ENCODE results near the gene NYAP2.

Gene NYAP2

DNA sequence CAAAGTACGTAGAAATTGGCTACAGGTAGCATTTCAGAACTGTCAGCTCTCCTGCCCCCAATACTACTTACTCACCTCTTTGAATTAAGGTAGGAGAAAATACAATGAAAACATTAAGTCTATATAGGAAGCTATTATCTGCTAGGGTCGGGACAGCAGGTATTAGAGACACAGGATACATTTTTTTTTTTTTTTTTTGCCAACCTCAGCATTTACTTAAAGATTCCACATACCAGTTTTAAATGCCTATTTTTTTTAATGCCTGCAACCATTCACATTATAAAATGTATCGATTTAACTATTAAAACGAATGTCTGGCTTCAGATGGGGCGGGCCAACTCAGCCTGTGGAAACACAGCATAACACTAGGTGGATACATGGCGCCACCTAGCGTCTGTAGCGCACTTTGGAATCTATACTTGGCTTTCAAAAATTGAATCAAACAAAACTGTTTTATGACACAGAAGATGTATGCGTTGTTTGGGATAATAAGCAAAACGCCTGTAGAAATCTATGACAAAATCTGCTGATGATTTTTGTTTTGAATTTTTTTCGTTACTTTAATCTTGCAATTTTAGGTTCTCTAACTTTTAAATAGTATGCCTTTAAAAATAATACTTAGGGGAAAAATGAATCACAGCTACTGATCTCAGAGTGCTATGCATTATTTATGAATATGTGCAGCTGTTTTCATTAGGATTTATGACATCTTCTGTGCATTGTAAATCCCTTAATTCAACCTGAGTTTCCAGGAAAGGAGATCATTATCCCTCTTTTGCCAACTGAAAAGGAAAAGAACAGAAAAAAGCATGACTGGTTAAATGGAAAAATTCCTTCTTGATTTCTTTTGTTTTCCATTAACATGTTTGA lies 261.0 kb downstream of the NYAP2 start:
- no peaks in the 10 kb centered on the region for H3K9me3 ChIP-seq (ENCODE audit: control insufficient read depth, low read length)
- H3K36me3 ChIP-seq (ENCODE audit: control insufficient read depth, insufficient read depth, low read length), result no peaks in the 10 kb centered on the region
- no peaks in the 10 kb centered on the region for H3K4me1 ChIP-seq (ENCODE audit: control insufficient read depth, insufficient read depth, low read length)
- no peak overlapping the region for H3K9ac ChIP-seq (ENCODE audit: low read length)
- H3K4me3 ChIP-seq (ENCODE audit: low read length), result no peak overlapping the region
- H3K27me3 ChIP-seq (ENCODE audit: control insufficient read depth, insufficient read depth, low read length), result peaks cover 7% of the 10 kb centered on the region

DNA sequence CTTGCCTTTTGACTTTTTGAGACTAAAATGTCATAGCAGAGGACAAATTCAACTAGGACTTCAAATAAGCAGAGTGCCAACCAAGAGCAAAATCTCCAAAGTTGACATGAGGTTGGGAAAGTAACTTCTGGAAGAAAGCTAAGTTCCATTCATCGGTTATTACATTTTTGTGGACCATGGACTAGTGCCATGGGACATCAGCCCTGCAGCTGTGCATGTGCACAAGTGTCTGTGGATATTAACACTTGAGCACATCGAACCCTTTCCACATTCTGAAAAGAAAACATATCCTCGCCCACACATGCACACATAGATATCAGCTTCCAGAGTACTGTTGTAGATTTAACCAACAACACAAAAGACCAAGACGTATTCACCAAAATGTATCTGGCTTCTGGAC lies 262.6 kb downstream of the NYAP2 start:
- H3K36me3 ChIP-seq (ENCODE audit: control insufficient read depth, insufficient read depth, low read length), result no peaks in the 10 kb centered on the region
- H3K27me3 ChIP-seq (ENCODE audit: control insufficient read depth, insufficient read depth, low read length), result peaks cover 7% of the 10 kb centered on the region
- no peak overlapping the region for H3K9ac ChIP-seq (ENCODE audit: low read length)
- no peaks in the 10 kb centered on the region for H3K4me1 ChIP-seq (ENCODE audit: control insufficient read depth, insufficient read depth, low read length)
- no peaks in the 10 kb centered on the region for H3K9me3 ChIP-seq (ENCODE audit: control insufficient read depth, low read length)
- no peak overlapping the region for H3K4me3 ChIP-seq (ENCODE audit: low read length)

DNA sequence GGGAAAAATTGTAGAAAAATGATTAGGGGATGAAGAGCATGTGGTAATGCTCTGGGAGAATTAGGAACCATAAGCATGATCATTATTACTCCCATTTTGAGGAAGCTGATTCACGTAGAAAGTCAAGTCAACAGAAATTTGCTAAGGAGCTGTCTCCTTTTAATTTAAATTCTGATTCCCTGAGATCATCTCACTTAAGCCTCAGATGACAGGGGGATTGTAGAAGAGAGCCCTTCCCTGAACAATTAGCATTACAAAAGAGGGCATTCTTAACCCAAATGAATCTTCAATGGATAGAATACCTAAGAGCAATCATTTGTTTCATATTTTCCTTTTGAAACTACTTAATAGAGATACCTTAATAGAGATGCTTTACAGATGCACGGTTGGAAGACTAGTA lies 267.9 kb downstream of the NYAP2 start:
- H3K9ac ChIP-seq (ENCODE audit: low read length), result no peak overlapping the region
- H3K4me1 ChIP-seq (ENCODE audit: control insufficient read depth, insufficient read depth, low read length), result no peaks in the 10 kb centered on the region
- no peak overlapping the region for H3K4me3 ChIP-seq (ENCODE audit: low read length)
- H3K36me3 ChIP-seq (ENCODE audit: control insufficient read depth, insufficient read depth, low read length), result no peaks in the 10 kb centered on the region
- H3K9me3 ChIP-seq (ENCODE audit: control insufficient read depth, low read length), result no peaks in the 10 kb centered on the region
- H3K27me3 ChIP-seq (ENCODE audit: control insufficient read depth, insufficient read depth, low read length), result no peaks in the 10 kb centered on the region

DNA sequence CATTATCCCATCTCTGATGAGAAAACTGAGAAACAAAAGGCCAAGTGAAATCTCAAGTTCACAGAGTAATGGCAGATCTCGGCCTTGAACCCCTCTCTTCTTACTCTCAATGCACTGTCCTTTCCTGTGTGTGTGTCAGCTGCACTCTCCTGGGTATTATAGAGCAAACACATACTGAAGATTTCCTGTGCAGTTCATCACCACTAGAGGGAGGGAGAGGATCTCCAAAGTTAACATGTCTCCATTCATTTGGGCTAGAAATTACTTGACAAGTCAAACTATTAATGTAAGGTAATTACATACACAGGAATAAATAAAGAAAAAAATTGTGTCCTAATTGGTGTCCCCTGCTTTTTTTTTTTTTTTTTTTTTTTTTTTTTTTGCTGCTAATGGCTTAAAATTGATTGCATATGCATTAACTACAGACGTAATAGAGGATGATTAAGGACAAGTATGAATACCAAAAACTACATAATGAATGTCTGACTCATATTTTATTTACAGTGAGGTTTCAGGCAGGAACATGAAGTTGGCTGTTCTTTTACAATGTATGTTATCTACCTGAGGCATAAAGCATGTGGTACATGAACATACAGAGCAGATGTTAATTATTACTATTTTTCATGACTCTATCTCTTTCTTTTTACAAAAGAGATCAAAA lies 269.2 kb downstream of the NYAP2 start:
- no peak overlapping the region for H3K4me3 ChIP-seq (ENCODE audit: low read length)
- no peak overlapping the region for H3K9ac ChIP-seq (ENCODE audit: low read length)
- no peaks in the 10 kb centered on the region for H3K4me1 ChIP-seq (ENCODE audit: control insufficient read depth, insufficient read depth, low read length)
- no peaks in the 10 kb centered on the region for H3K36me3 ChIP-seq (ENCODE audit: control insufficient read depth, insufficient read depth, low read length)
- H3K9me3 ChIP-seq (ENCODE audit: control insufficient read depth, low read length), result no peaks in the 10 kb centered on the region
- H3K27me3 ChIP-seq (ENCODE audit: control insufficient read depth, insufficient read depth, low read length), result no peaks in the 10 kb centered on the region

DNA sequence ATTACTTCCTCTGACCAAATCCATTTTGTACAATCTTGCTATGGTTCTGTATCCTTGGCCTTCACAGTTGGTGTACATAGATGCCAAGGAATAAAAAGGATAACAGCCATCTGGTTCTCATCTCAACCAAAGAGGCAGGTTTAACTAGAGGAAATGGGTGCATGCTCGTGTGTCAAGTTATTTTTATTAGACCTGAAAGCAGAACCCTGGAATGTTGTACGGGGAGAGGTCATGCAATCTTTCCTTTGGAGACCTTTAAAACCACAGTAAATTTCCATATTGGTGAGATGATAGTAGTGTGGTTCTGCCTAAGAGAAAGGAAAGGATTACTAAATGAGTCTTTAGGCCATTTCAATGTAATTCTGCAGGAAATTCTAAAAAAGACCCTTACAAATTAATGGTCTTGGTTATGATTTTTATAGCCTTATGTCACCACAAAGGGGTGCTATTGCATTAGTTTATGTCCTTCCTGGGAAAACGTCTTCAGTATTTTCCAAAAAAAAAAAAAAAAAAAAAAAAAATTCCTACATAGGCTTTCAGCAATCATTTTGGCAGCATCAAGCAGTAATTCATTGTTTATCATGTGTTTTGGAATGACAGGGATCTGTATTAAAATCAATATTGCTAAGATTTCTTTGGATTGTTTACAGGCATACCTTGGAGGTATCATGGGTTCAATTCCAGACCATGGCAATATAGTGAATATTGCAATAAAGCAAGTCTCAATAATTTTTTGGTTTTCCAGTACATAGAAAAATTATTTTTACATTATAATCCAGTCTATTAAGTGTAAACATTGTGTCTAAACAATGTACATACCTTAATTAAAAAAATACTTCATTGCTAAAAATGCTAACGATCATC lies 270.8 kb downstream of the NYAP2 start:
- Histone ChIP-seq H3K4me1 (ENCODE audit: control insufficient read depth, insufficient read depth, low read length) (no peaks in the 10 kb centered on the region), H3K27me3 (ENCODE audit: control insufficient read depth, insufficient read depth, low read length) (no peaks in the 10 kb centered on the region), H3K9ac (ENCODE audit: low read length) (no peak overlapping the region), H3K36me3 (ENCODE audit: control insufficient read depth, insufficient read depth, low read length) (no peaks in the 10 kb centered on the region), H3K9me3 (ENCODE audit: control insufficient read depth, low read length) (no peaks in the 10 kb centered on the region), H3K4me3 (ENCODE audit: low read length) (no peak overlapping the region)

DNA sequence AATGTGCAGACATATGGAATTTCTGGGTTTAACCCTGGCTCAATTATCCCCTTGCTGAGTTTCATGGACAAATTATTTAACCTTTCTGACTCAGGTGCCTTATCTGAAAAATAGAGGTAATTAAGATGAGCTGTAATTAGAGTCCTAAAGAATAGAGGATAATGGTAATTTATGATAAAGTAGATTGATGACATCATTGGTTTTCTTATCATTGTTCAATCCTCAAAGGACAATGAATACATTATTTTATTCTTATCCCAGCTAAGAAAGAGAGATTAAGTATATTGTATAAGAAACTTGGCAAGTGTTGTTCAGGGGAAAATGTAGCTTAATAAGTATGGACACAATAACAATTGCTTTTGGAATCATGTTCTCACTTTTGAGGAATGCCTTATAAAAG lies 279.3 kb downstream of the NYAP2 start:
- Histone ChIP-seq H3K36me3 (ENCODE audit: control insufficient read depth, insufficient read depth, low read length) (no peaks in the 10 kb centered on the region), H3K9ac (ENCODE audit: low read length) (no peak overlapping the region), H3K4me3 (ENCODE audit: low read length) (no peak overlapping the region), H3K4me1 (ENCODE audit: control insufficient read depth, insufficient read depth, low read length) (no peaks in the 10 kb centered on the region), H3K27me3 (ENCODE audit: control insufficient read depth, insufficient read depth, low read length) (no peaks in the 10 kb centered on the region), H3K9me3 (ENCODE audit: control insufficient read depth, low read length) (no peaks in the 10 kb centered on the region)

DNA sequence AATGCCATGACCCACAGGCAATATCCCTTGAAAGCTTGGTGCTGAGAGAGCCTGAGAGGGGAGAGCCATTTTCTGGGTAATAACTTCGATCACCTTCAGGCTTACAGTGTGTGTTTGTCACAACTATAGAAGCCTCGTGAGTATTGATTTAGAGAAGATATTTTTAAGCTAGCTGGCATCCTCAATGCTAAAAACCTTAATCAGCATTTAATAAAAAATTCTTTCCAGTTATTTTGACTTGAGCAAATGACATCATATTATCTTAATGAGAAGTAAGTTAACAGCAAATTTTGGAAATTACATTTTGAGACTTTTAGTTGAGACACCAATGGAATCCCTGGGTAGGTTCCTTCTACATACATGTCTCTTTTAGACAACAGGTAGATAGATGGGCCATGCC lies 283.7 kb downstream of the NYAP2 start:
- Histone ChIP-seq H3K4me3 (ENCODE audit: low read length) (no peak overlapping the region), H3K9me3 (ENCODE audit: control insufficient read depth, low read length) (no peaks in the 10 kb centered on the region), H3K36me3 (ENCODE audit: control insufficient read depth, insufficient read depth, low read length) (no peaks in the 10 kb centered on the region), H3K27me3 (ENCODE audit: control insufficient read depth, insufficient read depth, low read length) (no peaks in the 10 kb centered on the region), H3K9ac (ENCODE audit: low read length) (no peak overlapping the region), H3K4me1 (ENCODE audit: control insufficient read depth, insufficient read depth, low read length) (no peaks in the 10 kb centered on the region)

DNA sequence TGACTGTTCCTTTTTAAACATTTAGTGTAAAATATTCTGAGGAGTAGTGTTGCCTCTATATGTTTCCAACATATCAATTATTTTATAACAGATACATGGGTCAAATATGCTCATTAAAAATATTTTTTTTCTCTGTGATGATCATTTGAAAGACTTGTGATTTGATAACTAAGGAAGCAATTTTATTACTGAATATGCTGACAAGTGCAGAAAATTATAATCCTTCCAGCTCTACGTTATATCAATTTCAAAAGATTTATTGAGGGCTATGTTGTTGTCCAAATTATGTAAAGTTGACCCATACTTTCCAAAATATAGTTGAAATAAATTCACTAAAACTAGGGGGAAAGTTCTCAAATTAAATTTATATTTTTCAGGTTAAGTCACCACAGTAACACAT lies 290.6 kb downstream of the NYAP2 start:
- no peaks in the 10 kb centered on the region for H3K4me1 ChIP-seq (ENCODE audit: control insufficient read depth, insufficient read depth, low read length)

DNA sequence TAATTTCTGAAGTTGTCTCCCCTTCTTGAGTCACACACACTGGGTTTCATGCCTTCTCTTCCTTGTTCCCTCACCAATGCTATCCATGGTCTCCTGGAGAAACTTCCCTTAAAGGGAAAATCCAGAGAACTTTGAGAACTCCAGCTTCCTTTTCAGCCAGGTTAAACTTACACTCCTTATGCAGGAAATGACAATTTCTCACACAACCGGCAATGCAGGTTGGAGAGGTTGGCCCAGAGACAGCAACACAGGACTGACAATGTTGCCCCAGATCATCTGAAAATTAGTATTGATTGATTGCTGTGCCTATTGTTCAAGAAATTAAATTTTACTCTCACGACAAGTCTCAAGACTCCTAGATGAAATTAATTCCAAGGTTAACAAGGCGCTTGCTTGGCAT lies 292.2 kb downstream of the NYAP2 start:
- Histone ChIP-seq H3K36me3 (ENCODE audit: control insufficient read depth, insufficient read depth, low read length) (no peaks in the 10 kb centered on the region), H3K4me1 (ENCODE audit: control insufficient read depth, insufficient read depth, low read length) (no peaks in the 10 kb centered on the region), H3K4me3 (ENCODE audit: low read length) (no peak overlapping the region), H3K27me3 (ENCODE audit: control insufficient read depth, insufficient read depth, low read length) (no peaks in the 10 kb centered on the region), H3K9ac (ENCODE audit: low read length) (no peak overlapping the region), H3K9me3 (ENCODE audit: control insufficient read depth, low read length) (no peaks in the 10 kb centered on the region)

More for the DNA sequence above, 290.6 kb downstream of the NYAP2 start:
- H3K27me3 ChIP-seq (ENCODE audit: control insufficient read depth, insufficient read depth, low read length), result no peaks in the 10 kb centered on the region
- no peak overlapping the region for H3K9ac ChIP-seq (ENCODE audit: low read length)
- no peaks in the 10 kb centered on the region for H3K9me3 ChIP-seq (ENCODE audit: control insufficient read depth, low read length)
- no peak overlapping the region for H3K4me3 ChIP-seq (ENCODE audit: low read length)
- no peaks in the 10 kb centered on the region for H3K36me3 ChIP-seq (ENCODE audit: control insufficient read depth, insufficient read depth, low read length)

DNA sequence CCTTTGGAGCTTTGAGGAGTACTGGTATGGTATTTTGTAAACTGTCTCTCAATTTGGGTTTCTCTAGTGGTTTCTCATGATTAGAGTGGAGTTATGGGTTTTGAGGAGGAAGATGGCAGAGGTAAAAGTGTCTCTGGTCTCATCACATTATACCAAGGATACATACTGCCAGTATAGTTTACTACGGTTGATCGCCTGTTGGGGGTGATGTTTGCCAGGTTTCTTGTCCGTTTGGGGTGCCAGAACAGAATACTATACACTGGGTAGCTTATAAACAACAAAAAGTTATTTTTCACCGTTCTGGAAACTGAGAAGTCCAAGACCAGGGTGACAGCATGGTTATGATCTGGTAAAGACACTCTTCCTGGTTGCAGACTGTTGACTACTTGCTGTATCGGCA lies 293.7 kb downstream of the NYAP2 start:
- H3K4me3 ChIP-seq (ENCODE audit: low read length), result no peak overlapping the region
- H3K4me1 ChIP-seq (ENCODE audit: control insufficient read depth, insufficient read depth, low read length), result no peaks in the 10 kb centered on the region
- no peak overlapping the region for H3K9ac ChIP-seq (ENCODE audit: low read length)
- no peaks in the 10 kb centered on the region for H3K9me3 ChIP-seq (ENCODE audit: control insufficient read depth, low read length)
- no peaks in the 10 kb centered on the region for H3K36me3 ChIP-seq (ENCODE audit: control insufficient read depth, insufficient read depth, low read length)
- H3K27me3 ChIP-seq (ENCODE audit: control insufficient read depth, insufficient read depth, low read length), result no peaks in the 10 kb centered on the region

DNA sequence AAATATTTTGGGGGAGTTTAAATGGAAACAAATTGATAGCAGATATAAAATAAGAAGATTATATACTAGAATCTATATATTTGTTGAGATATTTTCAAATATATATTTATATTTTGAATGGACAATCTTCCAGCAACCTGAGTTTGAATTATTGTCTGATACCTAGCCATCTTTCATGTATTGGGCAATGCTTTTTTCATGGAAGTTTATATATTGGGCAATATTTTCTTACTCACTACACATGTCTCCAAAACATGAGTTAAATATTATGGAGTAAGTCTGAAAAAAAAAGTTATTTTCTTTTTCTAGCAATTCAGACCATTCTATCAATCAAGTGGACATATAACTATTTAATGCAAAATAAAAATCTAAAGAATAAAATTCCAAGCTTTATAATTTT lies 295.2 kb downstream of the NYAP2 start:
- Histone ChIP-seq H3K4me3 (ENCODE audit: low read length) (no peak overlapping the region), H3K4me1 (ENCODE audit: control insufficient read depth, insufficient read depth, low read length) (no peaks in the 10 kb centered on the region), H3K9me3 (ENCODE audit: control insufficient read depth, low read length) (no peaks in the 10 kb centered on the region)

DNA sequence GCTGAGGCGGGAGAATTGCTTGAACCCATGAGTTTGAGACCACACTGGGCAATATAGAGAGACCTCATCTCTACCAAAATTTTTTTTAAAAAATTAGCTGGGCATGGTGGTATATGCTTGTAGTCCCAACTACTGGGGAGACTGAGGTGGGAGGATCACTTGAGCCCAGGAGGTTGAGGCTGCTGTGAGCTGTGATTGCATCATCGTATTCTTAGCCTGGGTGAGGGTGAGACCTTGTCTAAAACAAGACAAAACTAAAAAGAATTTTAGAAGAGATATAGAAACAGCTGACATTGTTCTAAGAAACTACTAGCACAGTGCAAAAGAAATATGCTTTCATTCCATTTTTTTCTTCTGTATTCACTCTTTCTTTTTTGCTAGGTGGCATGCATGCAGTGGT lies 298.4 kb downstream of the NYAP2 start:
- Histone ChIP-seq H3K27me3 (ENCODE audit: control insufficient read depth, insufficient read depth, low read length) (no peaks in the 10 kb centered on the region), H3K9me3 (ENCODE audit: control insufficient read depth, low read length) (no peaks in the 10 kb centered on the region), H3K36me3 (ENCODE audit: control insufficient read depth, insufficient read depth, low read length) (no peaks in the 10 kb centered on the region), H3K9ac (ENCODE audit: low read length) (no peak overlapping the region), H3K4me3 (ENCODE audit: low read length) (no peak overlapping the region), H3K4me1 (ENCODE audit: control insufficient read depth, insufficient read depth, low read length) (no peaks in the 10 kb centered on the region)

More for the DNA sequence above, 295.2 kb downstream of the NYAP2 start:
- no peak overlapping the region for H3K9ac ChIP-seq (ENCODE audit: low read length)
- no peaks in the 10 kb centered on the region for H3K27me3 ChIP-seq (ENCODE audit: control insufficient read depth, insufficient read depth, low read length)
- no peaks in the 10 kb centered on the region for H3K36me3 ChIP-seq (ENCODE audit: control insufficient read depth, insufficient read depth, low read length)

Data from mucosa of stomach (tissue), 1 donor.